ENCODE measurements around the gene ART1. TPM values are rescaled to one million over a fixed set of nuclear protein-coding genes. Genes with fewer than 3 reads are reported as not detected.

Gene ART1
- polyA plus RNA-seq, 1 donor (not counting 4 experiments of a cell fraction or from before 2014, with no cell fraction given) = not detected

- Histone ChIP-seq H3K79me2 (ENCODE audit: control insufficient read depth, insufficient read depth, low read length) (no peaks in the 10 kb centered on the region), H3K4me2 (ENCODE audit: control insufficient read depth, extremely low read depth, insufficient read depth, low read depth, low read length) (no peak overlapping the region), H3K9me3 (ENCODE audit: control insufficient read depth, low read depth, low read length) (no peaks in the 10 kb centered on the region), H2AFZ (ENCODE audit: control insufficient read depth, low read length) (peak overlapping the region; percentile 34), H3K27ac (ENCODE audit: control insufficient read depth, insufficient read depth, low read length) (no peak overlapping the region), H3K4me3 (ENCODE audit: control insufficient read depth in 2 of 3, extremely low read depth in 1 of 3, insufficient read depth in 2 of 3, low read depth in 1 of 3, low read length in 3 of 3) (no peak overlapping the region), H3K4me1 (ENCODE audit: control insufficient read depth, extremely low read depth, insufficient read depth, low read length) (peaks cover 17% of the 10 kb centered on the region), H3K27me3 (ENCODE audit: control insufficient read depth, extremely low read depth, insufficient read depth, low read length) (no peaks in the 10 kb centered on the region), H3K9ac (ENCODE audit: control insufficient read depth, extremely low read depth, insufficient read depth, low read length) (no peak overlapping the region), H3K9me1 (ENCODE audit: control insufficient read depth, extremely low read depth, insufficient read depth, low read length) (no peaks in the 10 kb centered on the region), H4K20me1 (ENCODE audit: control insufficient read depth, extremely low read depth, insufficient read depth, low read length) (no peaks in the 10 kb centered on the region), H3K36me3 (ENCODE audit: control insufficient read depth in 2 of 2, extremely low read depth in 1 of 2, insufficient read depth in 2 of 2, low read length in 2 of 2) (no peaks in the 10 kb centered on the region)
- TF ChIP-seq CTCF (optimal IDR thresholded peaks at IDR 0.05 in 1 of 3, IDR thresholded peaks at IDR 0.05 in 1 of 3, conservative IDR thresholded peaks at IDR 0.05 in 1 of 3; ENCODE audit: extremely low read depth in 1 of 3, insufficient read depth in 2 of 3, low read length in 3 of 3) = no peak
- FAIRE-seq (no peak), DNase-seq (ENCODE audit: low read depth, low spot score) (no peak)
- dilution Hi-C loops (cut with MboI; ENCODE audit: extremely low pct_ligation_motif_present, low sequenced_read_pairs) = no loop called here
Measured at GRCh38 chr11:3613998-3614741, 30.8 kb upstream of the ART1 start.

DNA sequence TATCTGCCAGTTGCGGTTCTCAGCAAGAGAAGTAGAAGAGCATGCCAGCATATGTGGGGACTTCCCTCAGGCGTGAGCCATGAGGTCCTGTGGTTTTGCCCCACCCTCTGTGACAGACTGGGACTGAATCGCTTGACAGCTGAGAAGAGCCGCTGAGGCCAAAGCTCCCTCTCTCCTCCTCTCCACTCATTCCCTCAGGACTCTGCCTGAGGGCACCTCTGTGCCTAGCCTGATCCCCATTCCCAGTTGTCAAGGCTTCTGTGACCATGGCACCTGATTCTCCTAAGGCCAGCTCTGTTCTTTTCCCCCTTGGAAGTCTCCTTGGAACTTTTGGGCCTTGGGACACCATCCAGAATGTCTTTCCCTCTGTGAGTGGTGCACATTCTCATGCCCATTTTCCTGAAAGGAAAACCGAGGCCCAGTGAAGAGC lies 30.2 kb upstream of the ART1 start:
- H3K9ac ChIP-seq (ENCODE audit: control insufficient read depth, extremely low read depth, insufficient read depth, low read length) = no peak overlapping the region
- no peaks in the 10 kb centered on the region for H3K9me3 ChIP-seq (ENCODE audit: control insufficient read depth, low read depth, low read length)
- no peak overlapping the region for H3K4me2 ChIP-seq (ENCODE audit: control insufficient read depth, extremely low read depth, insufficient read depth, low read depth, low read length)
- peak overlapping the region; percentile 34 for H2AFZ ChIP-seq (ENCODE audit: control insufficient read depth, low read length)
- H3K9me1 ChIP-seq (ENCODE audit: control insufficient read depth, extremely low read depth, insufficient read depth, low read length) = no peaks in the 10 kb centered on the region
- TF ChIP-seq EZH2 (IDR thresholded peaks at IDR 0.05; ENCODE audit: low read length) (no peak), CTCF (optimal IDR thresholded peaks at IDR 0.05 in 1 of 3, IDR thresholded peaks at IDR 0.05 in 1 of 3, conservative IDR thresholded peaks at IDR 0.05 in 1 of 3; ENCODE audit: extremely low read depth in 1 of 3, insufficient read depth in 2 of 3, low read length in 3 of 3) (no peak)
- FAIRE-seq (no peak), DNase-seq (ENCODE audit: low read depth, low spot score) (no peak)
- no peaks in the 10 kb centered on the region for H3K36me3 ChIP-seq (ENCODE audit: control insufficient read depth in 2 of 2, extremely low read depth in 1 of 2, insufficient read depth in 2 of 2, low read length in 2 of 2)
- peaks cover 17% of the 10 kb centered on the region for H3K4me1 ChIP-seq (ENCODE audit: control insufficient read depth, extremely low read depth, insufficient read depth, low read length)
- H3K27ac ChIP-seq (ENCODE audit: control insufficient read depth, insufficient read depth, low read length) = no peak overlapping the region
- H3K4me3 ChIP-seq (ENCODE audit: control insufficient read depth in 2 of 3, extremely low read depth in 1 of 3, insufficient read depth in 2 of 3, low read depth in 1 of 3, low read length in 3 of 3) = no peak overlapping the region
- no peaks in the 10 kb centered on the region for H3K27me3 ChIP-seq (ENCODE audit: control insufficient read depth, extremely low read depth, insufficient read depth, low read length)
- dilution Hi-C loops (cut with MboI; ENCODE audit: extremely low pct_ligation_motif_present, low sequenced_read_pairs) = no loop called here
- no peaks in the 10 kb centered on the region for H4K20me1 ChIP-seq (ENCODE audit: control insufficient read depth, extremely low read depth, insufficient read depth, low read length)
- no peaks in the 10 kb centered on the region for H3K79me2 ChIP-seq (ENCODE audit: control insufficient read depth, insufficient read depth, low read length)
